Left colon (tissue), 2 donors: ENCODE measurements around the gene PMF1. TPM values are rescaled to one million over a fixed set of nuclear protein-coding genes. Genes with fewer than 3 reads are reported as not detected.

ENCODE experiments used
- ATAC-seq: fragments of 200-7000 bp; cut with Tn5 transposase; one replicate; pipeline ENCODE4 v1.9.1; 2020; ENCODE audit warnings: mild to moderate bottlenecking, moderate library complexity
- DNase-seq, 2 donors: peaks; one replicate each; pipeline ENCODE4 v3.0.0-alpha.2; 2020
- intact Hi-C, 2 donors: fragments of 100-400 bp; cut with DNase I in 1 of 2; cut with micrococcal nuclease in 1 of 2; formaldehyde crosslinking; loops; one replicate each; pipeline versions ENCODE4 v1.11.2 to v1.14.0; 2022; cut with DNase I, micrococcal nuclease
- total RNA-seq, 2 donors: library from RNA; stranded (reverse); fragmentation: NEBNext Ultra II Directional; extraction: Animal tissue kit (Norgen Biotek cat#: 25700); gene quantifications; one replicate each; pipeline ENCODE4 v1.2.1, GENCODE V29; 2021
- donor health status: DM: no; HTN: no; CAD: no.
- donor health status: DM: yes; HTN: yes; CAD: no.

PMF1 gene
- total RNA-seq, 2 donors from 2014 or later: 39.3 to 40.3 TPM

- ATAC-seq (no peak), DNase-seq (no peak)
- intact Hi-C loops: loop anchor here (5.0 kb wide), 2 partner anchors 81 to 136 kb away; no protein-coding TSS in a partner anchor
Measured at GRCh38 chr1:156228501-156228900, 15.7 kb downstream of the PMF1 start.

DNA sequence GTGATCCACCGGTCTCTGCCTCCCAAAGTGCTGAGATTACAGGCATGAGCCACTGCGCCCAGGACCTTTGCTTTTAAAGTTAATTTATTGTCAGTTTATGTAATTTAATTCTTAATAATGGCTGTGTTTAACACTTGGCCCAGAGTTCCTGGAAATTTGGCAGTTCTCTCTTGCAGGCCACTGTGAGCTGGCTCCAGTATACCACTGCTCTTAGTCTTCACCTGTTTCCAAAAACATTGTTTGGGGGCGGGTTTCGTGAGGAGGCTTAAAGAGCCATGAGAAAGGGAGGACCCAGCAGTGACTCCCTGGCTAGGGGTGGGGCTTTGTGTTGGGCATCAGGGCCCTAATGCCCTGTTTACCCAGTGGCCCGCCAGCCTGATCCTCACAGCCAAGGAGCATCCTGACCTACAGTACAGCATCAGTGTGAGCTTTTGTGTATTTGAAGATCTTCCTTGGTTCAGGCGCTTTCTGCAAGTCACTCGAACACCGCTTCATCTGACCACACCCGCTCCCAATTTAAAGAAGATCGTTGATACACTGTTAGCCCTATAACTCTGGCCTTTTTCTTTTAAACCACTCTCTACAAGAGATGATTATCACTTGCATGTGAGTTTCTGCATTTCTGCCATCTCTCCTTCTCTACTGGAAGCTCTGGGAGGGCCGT is 17.1 kb downstream of the PMF1 start:
- intact Hi-C loops: loop anchor here (5.0 kb wide), 2 partner anchors 83 to 138 kb away; no protein-coding TSS in a partner anchor
- DNase-seq (no peak), ATAC-seq (no peak)

DNA sequence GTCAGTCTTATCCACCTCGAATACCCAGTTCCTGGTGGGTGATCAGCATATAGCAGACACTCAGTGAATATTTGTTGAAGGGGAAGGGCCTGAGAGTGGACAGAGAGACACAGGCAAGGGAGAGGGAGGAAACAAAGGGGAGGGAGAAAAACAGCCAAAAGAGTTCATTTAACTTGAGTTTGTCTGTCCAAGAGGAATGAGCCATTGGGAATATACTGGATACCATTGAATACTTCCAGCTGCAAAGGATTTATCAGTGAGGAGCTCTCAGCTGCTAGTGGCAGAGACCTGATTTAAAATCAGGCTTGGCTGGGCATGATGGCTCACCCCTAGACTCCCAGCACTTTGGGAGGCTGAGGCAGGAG is 17.6 kb downstream of the PMF1 start:
- ATAC-seq (no peak), DNase-seq (no peak)
- intact Hi-C loops: no loop called here

GRCh38 chr1:156232201-156232894 is 19.5 kb downstream of the PMF1 start:
- DNase-seq (no peak), ATAC-seq (no peak)
- intact Hi-C loops: no loop called here

GRCh38 chr1:156233426-156234127 is 20.8 kb downstream of the PMF1 start:
- intact Hi-C loops: no loop called here
- ATAC-seq: peak; percentile 5
- no peak for DNase-seq

DNA sequence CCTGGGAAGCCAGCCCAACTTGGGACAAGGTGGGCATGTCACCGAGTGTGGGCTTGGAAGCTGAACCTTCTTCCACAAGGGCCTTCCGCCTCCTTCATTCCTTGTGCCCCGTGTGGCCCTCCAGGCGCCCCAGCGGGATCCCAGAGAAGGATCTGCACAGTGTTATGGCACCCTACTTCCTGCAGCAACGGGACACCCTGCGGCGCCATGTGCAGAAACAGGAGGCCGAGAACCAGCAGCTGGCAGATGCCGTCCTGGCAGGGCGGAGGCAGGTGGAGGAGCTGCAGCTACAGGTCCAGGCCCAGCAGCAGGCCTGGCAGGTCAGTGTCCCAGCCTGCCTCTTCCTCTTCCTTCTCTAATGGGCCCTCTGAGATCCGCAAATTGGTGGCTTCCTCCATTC is 23.4 kb downstream of the PMF1 start:
- DNase-seq (no peak), ATAC-seq (no peak)
- intact Hi-C loops: no loop called here

- no peak for ATAC-seq
- intact Hi-C loops: no loop called here
- no peak for DNase-seq
Measured at GRCh38 chr1:156238248-156238647, 25.4 kb downstream of the PMF1 start.

DNA sequence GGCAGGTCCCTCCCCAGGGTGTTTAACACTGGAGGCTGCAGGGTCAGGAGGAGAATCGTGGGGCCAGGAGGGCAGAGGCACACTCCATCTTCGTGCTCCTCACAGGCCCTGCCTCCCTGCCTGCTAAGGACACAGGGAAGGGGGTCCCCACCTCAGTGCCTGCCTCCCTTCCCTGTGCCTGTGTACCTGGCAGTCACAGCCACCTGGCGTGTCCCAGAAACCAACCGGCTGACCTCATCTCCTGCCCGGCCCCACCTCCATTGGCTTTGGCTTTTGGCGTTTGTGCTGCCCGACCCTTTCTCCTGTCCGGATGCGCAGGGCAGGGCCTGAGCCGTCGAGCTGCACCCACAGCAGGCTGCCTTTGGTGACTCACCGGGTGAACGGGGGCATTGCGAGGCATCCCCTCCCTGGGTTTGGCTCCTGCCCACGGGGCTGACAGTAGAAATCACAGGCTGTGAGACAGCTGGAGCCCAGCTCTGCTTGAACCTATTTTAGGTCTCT is 28.6 kb downstream of the PMF1 start:
- DNase-seq (no peak), ATAC-seq (no peak)
- intact Hi-C loops: no loop called here

DNA sequence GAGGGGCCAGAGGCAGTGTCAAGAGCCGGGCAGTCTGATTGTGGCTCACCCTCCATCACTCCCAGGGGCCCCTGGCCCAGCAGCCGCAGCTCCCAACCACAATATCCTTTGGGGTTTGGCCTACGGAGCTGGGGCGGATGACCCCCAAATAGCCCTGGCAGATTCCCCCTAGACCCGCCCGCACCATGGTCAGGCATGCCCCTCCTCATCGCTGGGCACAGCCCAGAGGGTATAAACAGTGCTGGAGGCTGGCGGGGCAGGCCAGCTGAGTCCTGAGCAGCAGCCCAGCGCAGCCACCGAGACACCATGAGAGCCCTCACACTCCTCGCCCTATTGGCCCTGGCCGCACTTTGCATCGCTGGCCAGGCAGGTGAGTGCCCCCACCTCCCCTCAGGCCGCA is 29.1 kb downstream of the PMF1 start, which contains the start of gene BGLAP:
TSS of gene BGLAP (plus strand) at position 259 of the 400 bp plus-strand sequence. CDS start at position 307, 48 bp downstream.
- ATAC-seq (no peak), DNase-seq (no peak)
- intact Hi-C loops: no loop called here

GRCh38 chr1:156242738-156243137 is 29.9 kb downstream of the PMF1 start:
- DNase-seq (no peak), ATAC-seq (no peak)
- intact Hi-C loops: no loop called here

- DNase-seq: no peak
- intact Hi-C loops: no loop called here
- ATAC-seq: no peak
Measured at GRCh38 chr1:156244126-156244525, 31.3 kb downstream of the PMF1 start.

- ATAC-seq (no peak), DNase-seq (no peak)
- intact Hi-C loops: no loop called here
Measured at GRCh38 chr1:156244712-156245111, 31.9 kb downstream of the PMF1 start.

GRCh38 chr1:156245451-156246232 is 32.8 kb downstream of the PMF1 start:
- DNase-seq (peak in 1 of 2 donors; percentile 53), ATAC-seq (peak; percentile 50)
- intact Hi-C loops: no loop called here

GRCh38 chr1:156246241-156246780 is 33.5 kb downstream of the PMF1 start:
- intact Hi-C loops: no loop called here
- no peak for ATAC-seq
- no peak for DNase-seq

GRCh38 chr1:156246781-156247459 is 34.1 kb downstream of the PMF1 start:
- DNase-seq: peak in 1 of 2 donors; percentile 25
- ATAC-seq: peak; percentile 38
- intact Hi-C loops: no loop called here

- DNase-seq (peak in 1 of 2 donors; percentile 29), ATAC-seq (peak; percentile 37)
- intact Hi-C loops: no loop called here
Measured at GRCh38 chr1:156247460-156248322, 34.9 kb downstream of the PMF1 start, which contains the start of gene PAQR6. Gene PAQR6 (minus strand): TSS chr1:156248056. CDS start chr1:156246731, 1,325 bp downstream.

DNA sequence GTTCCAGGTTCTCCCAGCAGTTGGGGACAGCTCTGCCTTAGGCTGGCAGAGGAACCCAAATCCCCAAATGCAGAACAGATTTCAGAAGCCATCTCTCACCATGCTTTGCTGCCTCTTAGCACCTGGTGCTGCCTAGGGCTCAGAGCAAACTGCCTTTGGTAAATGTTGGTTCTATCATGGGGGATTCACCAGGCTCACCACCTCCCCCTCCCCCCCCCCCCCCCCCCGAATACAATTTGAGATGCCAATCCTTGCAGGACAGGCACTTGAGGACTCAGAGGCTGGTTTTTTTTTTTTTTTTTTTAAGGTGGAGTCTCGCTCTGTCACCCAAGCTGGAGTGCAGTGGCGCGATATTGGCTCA is 35.5 kb downstream of the PMF1 start:
- ATAC-seq: no peak
- DNase-seq: no peak
- intact Hi-C loops: no loop called here
